Neural cell (in vitro differentiated cells): ENCODE results near the gene DNAH17. TPM values are rescaled to one million over a fixed set of nuclear protein-coding genes. Genes with fewer than 3 reads are reported as not detected.

Source experiments
- H2AFZ ChIP-seq: fragments of 200-600, 300-800 bp; sonication (generic), shearing (Covaris generic); 2 replicates; pipeline ENCODE4 v1.6.0; 2014; ENCODE audit warnings: low read depth, mild to moderate bottlenecking, antibody characterized with exemption, low read length, moderate library complexity
- H3F3A ChIP-seq: fragments of 200-600 bp; shearing (Covaris generic); 2 replicates; pipeline ENCODE4 v1.6.1; 2016; ENCODE audit warnings: mild to moderate bottlenecking, moderate library complexity, mixed read lengths, antibody characterized with exemption, low read length; ENCODE audit not compliant: insufficient read depth, poor library complexity, severe bottlenecking
- H3K27ac ChIP-seq: fragments of 200-600, 300-800 bp; sonication (generic), shearing (Covaris generic); 2 replicates; pipeline ENCODE4 v1.5.1; 2014; ENCODE audit warnings: mild to moderate bottlenecking, low read length, moderate library complexity
- H3K27me3 ChIP-seq: fragments of 300-800, 200-600 bp; sonication (generic), shearing (Covaris generic); 2 replicates; pipeline ENCODE4 v1.6.0; 2014; ENCODE audit warnings: mild to moderate bottlenecking, low read depth, low read length, moderate library complexity; ENCODE audit not compliant: insufficient read depth
- H3K36me3 ChIP-seq: fragments of 300-800, 200-600 bp; sonication (generic), shearing (Covaris generic); 2 replicates; pipeline ENCODE4 v1.5.1; 2014; ENCODE audit warnings: mild to moderate bottlenecking, antibody characterized with exemption, low read length, moderate library complexity; ENCODE audit not compliant: insufficient read depth
- H3K4me2 ChIP-seq: fragments of 300-800, 200-600 bp; sonication (generic), shearing (Covaris generic); 2 replicates; pipeline ENCODE4 v1.6.0; 2014; ENCODE audit warnings: mild to moderate bottlenecking, low read length
- H3K4me3 ChIP-seq: fragments of 300-800, 200-600 bp; sonication (generic), shearing (Covaris generic); 2 replicates; pipeline ENCODE4 v1.5.1; 2014; ENCODE audit warnings: mild to moderate bottlenecking, low read length, moderate library complexity
- H3K79me2 ChIP-seq: fragments of 200-600 bp; shearing (Covaris generic); replicated peaks from 2 replicates; pipeline ENCODE4 v1.6.0; 2014; ENCODE audit warnings: mild to moderate bottlenecking, low read length, moderate library complexity; ENCODE audit not compliant: insufficient read depth
- H3K9ac ChIP-seq: fragments of 300-800, 200-600 bp; sonication (generic), shearing (Covaris generic); 2 replicates; pipeline ENCODE4 v1.6.1; 2016; ENCODE audit warnings: mild to moderate bottlenecking, low read length, mixed read lengths
- H3K9me2 ChIP-seq: fragments of 200-600 bp; shearing (Covaris generic); 2 replicates; pipeline ENCODE4 v1.6.1; 2016; ENCODE audit warnings: mild to moderate bottlenecking, low read length, mixed read lengths; ENCODE audit not compliant: insufficient read depth
- H3K9me3 ChIP-seq: fragments of 200-600, 300-800 bp; sonication (generic), shearing (Covaris generic); 2 replicates; pipeline ENCODE4 v1.6.1; 2016; ENCODE audit warnings: mild to moderate bottlenecking, mixed run types, low read length, moderate library complexity, mixed read lengths
- H4K20me1 ChIP-seq: fragments of 200-600 bp; shearing (Covaris generic); 2 replicates; pipeline ENCODE4 v1.6.1; 2016; ENCODE audit warnings: mild to moderate bottlenecking, mixed run types; ENCODE audit not compliant: insufficient read depth
- EP300 ChIP-seq: fragments of 450-650 bp; conservative IDR thresholded peaks from 2 replicates; pipeline ENCODE4 v1.6.1; 2014; ENCODE audit warnings: antibody characterized with exemption, mild to moderate bottlenecking, moderate library complexity; ENCODE audit not compliant: poor library complexity, severe bottlenecking
- EZH2 ChIP-seq: fragments of 200-600, 300-800 bp; shearing (Covaris generic), sonication (generic); IDR thresholded peaks from 2 replicates; pipeline ENCODE4 v1.6.1; 2014; ENCODE audit warnings: antibody characterized with exemption, low read length, borderline replicate concordance, mild to moderate bottlenecking; ENCODE audit not compliant: insufficient read depth, poor library complexity, severe bottlenecking
- MXI1 ChIP-seq: fragments of 450-650 bp; conservative IDR thresholded peaks from 2 replicates; pipeline ENCODE4 v1.6.1; 2014; ENCODE audit warnings: antibody characterized with exemption, mild to moderate bottlenecking; ENCODE audit not compliant: poor library complexity, severe bottlenecking
- POLR2AphosphoS5 ChIP-seq: IDR thresholded peaks from 2 replicates; pipeline ENCODE4 v1.6.1; 2012
- RAD21 ChIP-seq: fragments of 450-650 bp; conservative IDR thresholded peaks from 2 replicates; pipeline ENCODE4 v1.6.1; 2014; ENCODE audit warnings: antibody characterized with exemption, mild to moderate bottlenecking, moderate library complexity
- SMC3 ChIP-seq: fragments of 450-650 bp; conservative IDR thresholded peaks from 2 replicates; pipeline ENCODE4 v1.6.1; 2014; ENCODE audit warnings: antibody characterized with exemption, mild to moderate bottlenecking, moderate library complexity; ENCODE audit not compliant: poor library complexity
- TAF1 ChIP-seq: IDR thresholded peaks from 2 replicates; pipeline ENCODE4 v1.6.1; 2012; ENCODE audit warnings: low read depth
- polyA plus RNA-seq: library from polyadenylated mRNA; depleted of rRNA; stranded (reverse); fragments of >200 nt; gene quantifications from 2 replicates; pipeline ENCODE4 v1.2.3, GENCODE V29; 2014
- TF ChIP-seq, protein P1 (sequence below): fragments of 450-650 bp; IDR thresholded peaks from 2 replicates; pipeline ENCODE4 v1.5.1; 2014; ENCODE audit warnings: antibody characterized with exemption, mild to moderate bottlenecking, moderate library complexity; ENCODE audit not compliant: poor library complexity, severe bottlenecking
- TF ChIP-seq, protein P2 (sequence below): IDR thresholded peaks from 2 replicates; pipeline ENCODE4 v1.6.1; 2012; ENCODE audit warnings: borderline replicate concordance

The DNAH17 gene
- polyA plus RNA-seq, 1 donor from 2014 or later = not detected

DNA sequence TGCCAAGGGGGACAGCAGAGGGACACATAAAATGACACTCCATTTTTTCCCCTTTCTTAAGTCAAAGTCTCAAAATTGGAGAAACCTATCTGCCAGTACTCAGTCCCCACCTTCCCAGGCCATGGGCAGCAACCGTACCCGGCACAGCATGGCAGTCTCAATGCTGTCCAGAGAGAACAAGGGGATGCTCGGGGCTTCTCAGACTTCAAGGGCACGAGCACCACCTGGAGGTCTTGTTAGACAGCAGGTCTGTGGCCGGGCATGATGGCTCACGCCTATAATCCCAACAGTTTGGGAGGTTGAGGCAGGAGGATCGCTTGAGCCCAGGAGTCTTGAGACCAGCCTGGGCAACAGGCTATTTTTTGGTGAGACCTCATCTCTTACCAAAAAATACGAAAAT, 3.2 kb downstream of the DNAH17 start:
- no peak overlapping the region for H3K27ac ChIP-seq
- no peaks in the 10 kb centered on the region for H3K9me3 ChIP-seq
- no peak overlapping the region for H3K9ac ChIP-seq
- H3K27me3 ChIP-seq = no peaks in the 10 kb centered on the region
- H4K20me1 ChIP-seq = no peaks in the 10 kb centered on the region
- H3K79me2 ChIP-seq = no peaks in the 10 kb centered on the region
- no peak overlapping the region for H3K4me3 ChIP-seq
- TF ChIP-seq RAD21 = no peak
- no peaks in the 10 kb centered on the region for H3K36me3 ChIP-seq
- no peaks in the 10 kb centered on the region for H3K9me2 ChIP-seq
- H3K4me2 ChIP-seq = no peak overlapping the region
- H3F3A ChIP-seq = no peaks in the 10 kb centered on the region
- no peak overlapping the region for H2AFZ ChIP-seq

DNA sequence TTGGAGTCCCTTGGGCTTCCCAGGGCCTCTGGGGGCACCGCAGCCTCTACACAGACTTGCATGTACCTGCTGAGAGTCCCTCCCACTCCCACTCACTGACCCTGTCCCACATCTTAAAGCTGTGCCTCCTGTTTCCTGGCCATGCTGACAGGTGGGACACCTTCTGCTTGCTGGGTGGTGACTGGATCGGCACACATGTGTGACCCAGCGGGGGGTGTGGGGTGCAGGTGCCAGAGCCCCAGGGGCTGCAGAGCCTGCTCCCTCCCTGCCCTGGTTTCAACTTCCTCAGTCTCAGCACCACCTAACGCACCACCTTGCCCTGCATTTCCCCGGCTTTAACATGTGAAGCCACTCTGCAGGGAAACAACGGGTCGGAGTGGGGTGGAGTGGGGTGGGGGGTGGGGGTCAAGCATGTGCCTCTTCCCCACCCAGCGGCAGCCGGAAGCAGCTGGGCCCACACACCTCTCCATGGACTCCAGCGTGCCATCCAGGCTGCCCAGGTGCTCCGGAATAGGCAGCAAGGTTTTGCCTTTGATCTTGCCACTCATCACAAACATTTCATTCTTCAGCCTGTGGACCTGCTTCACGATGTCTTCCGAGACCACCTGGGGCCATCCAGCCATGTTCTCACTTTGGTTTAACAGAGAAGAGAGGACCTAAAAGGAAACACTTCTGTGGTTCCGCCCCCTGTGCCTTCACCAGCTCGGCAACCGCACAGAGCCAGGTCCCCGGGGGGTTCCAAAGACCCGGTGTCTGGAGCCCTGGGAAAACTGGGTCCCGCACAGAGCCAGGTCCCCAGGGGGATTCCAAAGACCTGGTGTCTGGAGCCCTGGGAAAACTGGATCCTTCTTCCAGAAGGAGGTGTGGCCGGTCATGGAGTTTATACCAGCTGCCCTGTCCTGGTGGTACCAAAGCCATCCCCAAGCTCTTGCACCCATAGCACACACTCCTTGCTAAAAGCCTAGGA, 4.7 kb downstream of the DNAH17 start:
- Histone ChIP-seq H3K4me2 (no peak overlapping the region), H3K27ac (no peak overlapping the region), H3K4me3 (no peak overlapping the region), H3K9me3 (no peaks in the 10 kb centered on the region), H3K9me2 (no peaks in the 10 kb centered on the region), H3F3A (no peaks in the 10 kb centered on the region), H2AFZ (no peak overlapping the region), H4K20me1 (no peaks in the 10 kb centered on the region), H3K27me3 (no peaks in the 10 kb centered on the region), H3K79me2 (no peaks in the 10 kb centered on the region), H3K36me3 (no peaks in the 10 kb centered on the region), H3K9ac (no peak overlapping the region)
- TF ChIP-seq EZH2 (no peak), TAF1 (no peak), EP300 (no peak), SMC3 (no peak)
- TF ChIP-seq, protein P1, sequence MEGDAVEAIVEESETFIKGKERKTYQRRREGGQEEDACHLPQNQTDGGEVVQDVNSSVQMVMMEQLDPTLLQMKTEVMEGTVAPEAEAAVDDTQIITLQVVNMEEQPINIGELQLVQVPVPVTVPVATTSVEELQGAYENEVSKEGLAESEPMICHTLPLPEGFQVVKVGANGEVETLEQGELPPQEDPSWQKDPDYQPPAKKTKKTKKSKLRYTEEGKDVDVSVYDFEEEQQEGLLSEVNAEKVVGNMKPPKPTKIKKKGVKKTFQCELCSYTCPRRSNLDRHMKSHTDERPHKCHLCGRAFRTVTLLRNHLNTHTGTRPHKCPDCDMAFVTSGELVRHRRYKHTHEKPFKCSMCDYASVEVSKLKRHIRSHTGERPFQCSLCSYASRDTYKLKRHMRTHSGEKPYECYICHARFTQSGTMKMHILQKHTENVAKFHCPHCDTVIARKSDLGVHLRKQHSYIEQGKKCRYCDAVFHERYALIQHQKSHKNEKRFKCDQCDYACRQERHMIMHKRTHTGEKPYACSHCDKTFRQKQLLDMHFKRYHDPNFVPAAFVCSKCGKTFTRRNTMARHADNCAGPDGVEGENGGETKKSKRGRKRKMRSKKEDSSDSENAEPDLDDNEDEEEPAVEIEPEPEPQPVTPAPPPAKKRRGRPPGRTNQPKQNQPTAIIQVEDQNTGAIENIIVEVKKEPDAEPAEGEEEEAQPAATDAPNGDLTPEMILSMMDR = no peak

DNA sequence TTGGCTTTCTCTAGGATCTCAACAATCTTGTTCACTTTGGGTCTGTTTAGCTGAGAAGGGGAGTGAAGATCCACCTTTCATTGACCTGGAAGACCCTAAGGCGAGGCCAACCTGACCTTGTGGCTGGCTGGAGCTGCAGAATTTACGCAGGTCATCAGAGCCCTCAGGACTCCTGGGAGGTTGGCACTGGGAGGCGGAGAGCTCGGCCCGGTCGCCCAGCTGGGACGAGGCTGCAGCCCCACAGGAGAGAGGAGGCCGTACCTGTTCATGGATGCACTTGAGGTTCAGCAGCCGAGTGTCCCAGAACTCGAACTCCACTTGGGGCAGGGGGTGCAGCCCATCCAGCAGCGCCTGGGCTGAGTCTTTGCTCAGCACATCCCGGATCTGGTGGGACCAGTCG, 5.9 kb downstream of the DNAH17 start:
- TF ChIP-seq TAF1 (no peak), RAD21 (no peak), MXI1 (no peak), SMC3 (no peak), EP300 (no peak), EZH2 (no peak), POLR2AphosphoS5 (no peak)
- TF ChIP-seq, protein P1 = no peak
- TF ChIP-seq, protein P2, sequence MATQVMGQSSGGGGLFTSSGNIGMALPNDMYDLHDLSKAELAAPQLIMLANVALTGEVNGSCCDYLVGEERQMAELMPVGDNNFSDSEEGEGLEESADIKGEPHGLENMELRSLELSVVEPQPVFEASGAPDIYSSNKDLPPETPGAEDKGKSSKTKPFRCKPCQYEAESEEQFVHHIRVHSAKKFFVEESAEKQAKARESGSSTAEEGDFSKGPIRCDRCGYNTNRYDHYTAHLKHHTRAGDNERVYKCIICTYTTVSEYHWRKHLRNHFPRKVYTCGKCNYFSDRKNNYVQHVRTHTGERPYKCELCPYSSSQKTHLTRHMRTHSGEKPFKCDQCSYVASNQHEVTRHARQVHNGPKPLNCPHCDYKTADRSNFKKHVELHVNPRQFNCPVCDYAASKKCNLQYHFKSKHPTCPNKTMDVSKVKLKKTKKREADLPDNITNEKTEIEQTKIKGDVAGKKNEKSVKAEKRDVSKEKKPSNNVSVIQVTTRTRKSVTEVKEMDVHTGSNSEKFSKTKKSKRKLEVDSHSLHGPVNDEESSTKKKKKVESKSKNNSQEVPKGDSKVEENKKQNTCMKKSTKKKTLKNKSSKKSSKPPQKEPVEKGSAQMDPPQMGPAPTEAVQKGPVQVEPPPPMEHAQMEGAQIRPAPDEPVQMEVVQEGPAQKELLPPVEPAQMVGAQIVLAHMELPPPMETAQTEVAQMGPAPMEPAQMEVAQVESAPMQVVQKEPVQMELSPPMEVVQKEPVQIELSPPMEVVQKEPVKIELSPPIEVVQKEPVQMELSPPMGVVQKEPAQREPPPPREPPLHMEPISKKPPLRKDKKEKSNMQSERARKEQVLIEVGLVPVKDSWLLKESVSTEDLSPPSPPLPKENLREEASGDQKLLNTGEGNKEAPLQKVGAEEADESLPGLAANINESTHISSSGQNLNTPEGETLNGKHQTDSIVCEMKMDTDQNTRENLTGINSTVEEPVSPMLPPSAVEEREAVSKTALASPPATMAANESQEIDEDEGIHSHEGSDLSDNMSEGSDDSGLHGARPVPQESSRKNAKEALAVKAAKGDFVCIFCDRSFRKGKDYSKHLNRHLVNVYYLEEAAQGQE = no peak
- no peak overlapping the region for H3K9ac ChIP-seq

More for the DNA sequence above, 5.9 kb downstream of the DNAH17 start:
- H3K9me2 ChIP-seq = no peaks in the 10 kb centered on the region
- H3K4me3 ChIP-seq = no peak overlapping the region
- no peaks in the 10 kb centered on the region for H3K27me3 ChIP-seq
- H3K36me3 ChIP-seq = no peaks in the 10 kb centered on the region
- H3K79me2 ChIP-seq = no peaks in the 10 kb centered on the region
- H2AFZ ChIP-seq = no peak overlapping the region
- no peak overlapping the region for H3K4me2 ChIP-seq
- H3K9me3 ChIP-seq = no peaks in the 10 kb centered on the region
- H3F3A ChIP-seq = no peaks in the 10 kb centered on the region
- no peaks in the 10 kb centered on the region for H4K20me1 ChIP-seq
- no peak overlapping the region for H3K27ac ChIP-seq
